Aorta (tissue), 5 donors: ENCODE results near the gene PKIG. TPM values are rescaled to one million over a fixed set of nuclear protein-coding genes. Genes with fewer than 3 reads are reported as not detected.

Experiments
- ATAC-seq: fragments of 200-7000 bp; cut with Tn5 transposase; one replicate; pipeline ENCODE4 v1.9.1; 2022; ENCODE audit warnings: moderate library complexity; ENCODE audit not compliant: low FRiP score
- DNase-seq, 2 donors: peaks; one replicate each; pipeline ENCODE4 v3.0.0-alpha.2; 2020
- H3K27ac ChIP-seq, 2 donors: one replicate each; pipeline ENCODE4 v1.5.1; 2013; ENCODE audit warnings: low read length in 2 of 2, mild to moderate bottlenecking in 2 of 2, moderate library complexity in 2 of 2, control low read depth in 1 of 2, inconsistent platforms in 1 of 2, low read depth in 1 of 2
- H3K27me3 ChIP-seq, 2 donors: one replicate each; pipeline ENCODE4 v1.6.1; 2013; ENCODE audit warnings: control low read depth in 1 of 2, low read length in 1 of 2, mild to moderate bottlenecking in 1 of 2, moderate library complexity in 1 of 2; ENCODE audit not compliant: insufficient read depth in 2 of 2, control insufficient read depth in 1 of 2
- H3K36me3 ChIP-seq, 2 donors: one replicate each; pipeline ENCODE4 v1.6.1; 2013; ENCODE audit warnings: control low read depth in 1 of 2, low read length in 1 of 2, mild to moderate bottlenecking in 1 of 2; ENCODE audit not compliant: insufficient read depth in 2 of 2, control insufficient read depth in 1 of 2
- H3K4me1 ChIP-seq, 2 donors: one replicate each; pipeline ENCODE4 v1.6.1; 2013; ENCODE audit warnings: low read length in 2 of 2, control low read depth in 1 of 2, mild to moderate bottlenecking in 1 of 2, moderate library complexity in 1 of 2; ENCODE audit not compliant: insufficient read depth in 2 of 2, control insufficient read depth in 1 of 2
- H3K4me3 ChIP-seq, 2 donors: one replicate each; pipeline ENCODE4 v1.5.1; 2013; ENCODE audit warnings: low read length in 2 of 2, control low read depth in 1 of 2, mild to moderate bottlenecking in 1 of 2
- H3K9me3 ChIP-seq: one replicate; pipeline ENCODE4 v1.6.1; 2013; ENCODE audit warnings: mild to moderate bottlenecking, low read length; ENCODE audit not compliant: control insufficient read depth
- WGBS, 2 donors: extraction: QIAGEN DNeasy Blood & Tissue Kit; methylation state at CpG; one replicate each; pipeline ENCODE4 v1.1.7; 2013; 5-methylcytosine and 5-hydroxymethylcytosine counted together
- intact Hi-C, 2 donors: fragments of 100-400 bp; cut with DNase I; formaldehyde crosslinking; loops; one replicate each; pipeline versions ENCODE4 v1.14.2 to v1.15.0; 2022
- polyA plus RNA-seq, 2 donors: library from polyadenylated mRNA; stranded (reverse); fragments of 200-250 nt; gene quantifications; one replicate each; pipeline ENCODE4 v1.2.3, GENCODE V29; 2013
- total RNA-seq, 2 donors: library from RNA; stranded (reverse); fragmentation: NEBNext Ultra II Directional; extraction: Animal tissue kit (Norgen Biotek cat#: 25700); gene quantifications; one replicate each; pipeline ENCODE4 v1.2.1, GENCODE V29; 2021
- donor health status: healthy with polysubstance abuse.
- donor health status: Bipolar disorder and iron deficiency.
- donor health status: DM: no; HTN: no; CAD: no.
- donor health status: DM: no; HTN: no; CAD: no.
- donor health status: DM: yes; HTN: yes; CAD: no.

Gene PKIG
- total and polyA plus RNA-seq, 4 donors = 80.9 to 247 (median 137) TPM

DNA sequence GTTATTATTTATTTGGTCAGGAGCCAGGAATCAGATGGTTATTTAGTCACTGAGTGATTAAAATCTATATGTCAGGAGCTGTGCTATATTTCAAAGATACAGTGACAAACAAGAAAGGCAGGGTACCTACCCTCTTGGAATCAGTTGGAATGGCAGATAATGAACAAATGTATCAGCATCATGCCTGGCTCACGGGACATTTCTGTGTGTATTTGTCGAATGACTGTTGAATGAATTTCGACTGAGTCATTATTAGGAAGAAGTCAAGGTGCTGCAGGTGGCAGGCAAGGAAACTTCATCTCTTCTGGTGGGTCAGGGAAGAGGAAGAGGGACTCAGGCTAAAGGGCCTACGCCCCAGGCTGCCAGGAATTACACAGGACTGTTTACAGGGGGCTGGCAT, 13.6 kb downstream of the PKIG start:
- peak overlapping the region; percentile 29 to 66 for H3K27ac ChIP-seq
- no peak overlapping the region for H3K4me3 ChIP-seq
- H3K4me1 ChIP-seq = peaks cover 10 to 19% of the 10 kb centered on the region in 2 donors
- DNase-seq = no peak
- 94% methylated on average over 4 of the region's 4 CpGs for WGBS, 2 donors
- intact Hi-C loops = loop anchor here in 1 of 2 donors (10.0 kb wide), 1 partner anchor 441 kb away; no protein-coding TSS in a partner anchor
- H3K27me3 ChIP-seq = no peaks in the 10 kb centered on the region
- H3K9me3 ChIP-seq = no peaks in the 10 kb centered on the region
- H3K36me3 ChIP-seq = no peaks in the 10 kb centered on the region
- no peak for ATAC-seq

- intact Hi-C loops = loop anchor here in 1 of 2 donors (10.0 kb wide), 1 partner anchor 442 kb away; no protein-coding TSS in a partner anchor
- H3K4me3 ChIP-seq = no peak overlapping the region
- 92 to 94% methylated on average over 3 of the region's 3 CpGs for WGBS, 2 donors
- H3K36me3 ChIP-seq = no peaks in the 10 kb centered on the region
- no peaks in the 10 kb centered on the region for H3K27me3 ChIP-seq
- no peak for DNase-seq
- peaks cover 10 to 19% of the 10 kb centered on the region in 2 donors for H3K4me1 ChIP-seq
- peak overlapping the region in 1 of 2 donors; percentile 66 for H3K27ac ChIP-seq
- no peaks in the 10 kb centered on the region for H3K9me3 ChIP-seq
- ATAC-seq = no peak
These were observed 14.5 kb downstream of the PKIG start for GRCh38 chr20:44596876-44597275.

DNA sequence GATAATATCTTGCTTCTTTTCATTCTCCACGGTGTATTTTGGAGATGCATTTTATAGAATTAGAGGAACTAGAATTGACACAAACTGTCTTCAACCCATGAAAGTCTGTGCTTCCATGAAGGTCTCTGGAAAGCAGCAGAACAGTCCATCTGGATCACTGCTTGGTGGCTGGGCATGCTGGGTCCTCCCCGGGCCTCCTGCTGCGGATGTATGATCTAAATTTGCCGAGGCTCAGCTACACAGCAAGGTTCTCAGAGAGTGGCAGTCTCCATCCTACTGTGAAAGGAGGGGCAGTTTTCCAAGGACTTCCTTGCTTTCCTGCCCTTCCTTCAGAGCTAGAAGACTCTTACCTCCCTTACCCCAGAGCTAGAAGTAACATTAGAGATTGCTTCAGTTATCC, 15.1 kb downstream of the PKIG start:
- ATAC-seq (no peak), DNase-seq (no peak)
- Histone ChIP-seq H3K4me3 (no peak overlapping the region), H3K9me3 (no peaks in the 10 kb centered on the region), H3K36me3 (no peaks in the 10 kb centered on the region), H3K27ac (peak overlapping the region; percentile 78 to 91), H3K4me1 (peaks cover 10 to 19% of the 10 kb centered on the region in 2 donors), H3K27me3 (no peaks in the 10 kb centered on the region)
- intact Hi-C loops = loop anchor here in 1 of 2 donors (10.0 kb wide), 1 partner anchor 443 kb away; no protein-coding TSS in a partner anchor
- WGBS, 2 donors = 23 to 25% methylated on average over 4 of the region's 4 CpGs

DNA sequence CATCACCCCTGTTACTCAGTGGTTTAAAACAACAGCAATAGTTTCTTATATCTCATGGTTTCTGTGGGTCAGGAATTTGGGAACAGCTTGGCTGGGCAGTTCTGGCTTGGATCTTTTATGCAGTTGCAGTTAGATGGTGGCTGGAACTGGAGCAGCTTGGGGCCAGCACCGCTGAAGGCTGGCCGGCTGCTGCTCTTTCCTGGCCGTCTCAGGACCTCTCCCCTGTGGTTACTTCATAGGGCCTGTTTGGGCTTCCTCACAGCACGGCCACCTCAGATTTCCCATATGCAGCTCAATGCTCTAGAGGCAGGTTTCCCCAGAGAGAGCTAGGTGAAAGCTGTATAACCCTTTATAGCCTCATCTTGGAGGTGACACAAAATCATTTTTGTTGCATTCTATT, 15.6 kb downstream of the PKIG start:
- H3K4me3 ChIP-seq = no peak overlapping the region
- H3K36me3 ChIP-seq = no peaks in the 10 kb centered on the region
- DNase-seq (no peak), ATAC-seq (no peak)
- 1 to 2% methylated on average over 4 of the region's 4 CpGs for WGBS, 2 donors
- H3K27ac ChIP-seq = peak overlapping the region; percentile 78 to 91
- H3K4me1 ChIP-seq = peaks cover 10 to 19% of the 10 kb centered on the region in 2 donors
- no peaks in the 10 kb centered on the region for H3K9me3 ChIP-seq
- intact Hi-C loops = loop anchor here in 1 of 2 donors (10.0 kb wide), 1 partner anchor 443 kb away; no protein-coding TSS in a partner anchor
- H3K27me3 ChIP-seq = no peaks in the 10 kb centered on the region

DNA sequence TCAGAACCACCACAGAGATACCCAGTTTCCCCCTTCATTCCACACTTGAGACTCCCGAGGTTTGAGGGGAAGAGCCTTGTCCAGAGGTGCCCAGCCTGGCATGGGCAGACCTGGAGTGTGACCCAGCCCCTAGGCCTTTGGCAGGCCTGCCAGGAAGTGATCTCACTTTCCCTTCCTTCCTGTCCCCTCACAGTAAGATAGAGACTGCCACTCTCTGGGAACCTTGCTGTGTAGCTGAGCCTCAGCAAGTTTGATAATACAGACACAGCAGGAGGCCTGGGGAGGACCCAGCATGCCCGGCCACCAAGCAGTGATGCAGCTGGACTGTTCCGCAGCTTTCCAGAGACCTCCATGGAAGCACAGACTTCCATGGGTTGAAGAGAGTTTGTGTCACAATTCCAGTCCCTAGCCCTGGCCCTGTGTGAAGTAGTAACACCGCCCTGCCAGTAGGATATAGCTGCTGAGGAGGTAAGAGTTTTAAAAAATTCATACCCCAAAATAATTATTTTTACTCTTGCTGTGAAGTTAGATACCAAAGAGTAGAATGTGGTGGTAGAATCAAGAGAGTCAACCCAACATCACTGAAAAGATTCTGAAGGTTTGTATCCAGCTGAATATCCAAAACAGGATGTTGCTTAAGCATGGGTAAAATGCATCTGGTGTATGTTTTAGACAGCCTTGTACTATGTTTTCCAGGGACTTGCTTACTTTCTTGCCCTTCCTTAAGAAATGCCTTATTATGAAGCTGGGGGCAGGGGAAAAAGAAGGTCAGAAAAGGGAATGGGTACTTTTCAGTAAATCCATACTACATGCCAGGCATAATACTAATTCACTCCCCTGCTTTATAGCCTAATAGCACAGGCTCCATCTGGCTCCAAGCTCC, 16.3 kb downstream of the PKIG start:
- DNase-seq (peak in 1 of 2 donors; percentile 74), ATAC-seq (no peak)

DNA sequence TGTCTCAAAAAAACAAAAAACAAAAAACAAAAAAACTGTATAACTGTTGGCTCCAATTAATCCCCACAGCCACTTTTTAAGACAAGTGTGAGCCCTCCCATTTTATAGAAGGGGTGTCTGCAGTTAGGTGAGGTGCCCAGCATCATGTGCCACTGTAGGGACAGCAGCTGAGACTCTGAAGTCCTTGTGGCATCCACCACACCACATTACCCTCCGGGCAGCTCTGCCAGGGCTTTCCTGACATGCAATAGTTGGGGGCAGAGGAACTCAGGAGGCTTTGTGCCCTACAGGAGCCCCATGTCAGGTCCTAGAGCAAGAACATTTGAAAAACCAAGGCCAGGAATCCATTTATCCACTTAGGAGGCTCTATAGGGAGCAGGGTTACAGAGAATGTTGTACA, 17.3 kb downstream of the PKIG start:
- H3K27ac ChIP-seq = peak overlapping the region; percentile 83 to 84
- 39 to 71% methylated on average over 1 of the region's 1 CpG for WGBS, 2 donors
- ATAC-seq = no peak
- peaks cover 11 to 12% of the 10 kb centered on the region in 2 donors for H3K4me1 ChIP-seq
- DNase-seq = no peak
- H3K9me3 ChIP-seq = no peaks in the 10 kb centered on the region
- H3K27me3 ChIP-seq = no peaks in the 10 kb centered on the region
- intact Hi-C loops = loop anchor here in 1 of 2 donors (5.0 to 10.0 kb wide), 2 partner anchors 77 to 445 kb away; partner anchors contain the start of gene SERINC3
- no peak overlapping the region for H3K4me3 ChIP-seq
- H3K36me3 ChIP-seq = no peaks in the 10 kb centered on the region

More for the DNA sequence above, 16.3 kb downstream of the PKIG start:
- intact Hi-C loops = loop anchor here in 1 of 2 donors (10.0 kb wide), 1 partner anchor 444 kb away; no protein-coding TSS in a partner anchor
- Histone ChIP-seq H3K27ac (peak overlapping the region; percentile 78 to 91), H3K36me3 (no peaks in the 10 kb centered on the region), H3K27me3 (no peaks in the 10 kb centered on the region), H3K4me3 (no peak overlapping the region), H3K4me1 (peaks cover 12 to 19% of the 10 kb centered on the region in 2 donors), H3K9me3 (no peaks in the 10 kb centered on the region)
- 45 to 49% methylated on average over 4 of the region's 4 CpGs for WGBS, 2 donors

GRCh38 chr20:44600301-44600700, 17.9 kb downstream of the PKIG start:
- Histone ChIP-seq H3K4me1 (peaks cover 9 to 12% of the 10 kb centered on the region in 2 donors), H3K27me3 (no peaks in the 10 kb centered on the region), H3K27ac (peak overlapping the region; percentile 83 to 84), H3K9me3 (no peaks in the 10 kb centered on the region), H3K4me3 (no peak overlapping the region), H3K36me3 (no peaks in the 10 kb centered on the region)
- intact Hi-C loops = loop anchor here in 1 of 2 donors (5.0 kb wide), 1 partner anchor 78 kb away; the partner anchor contains the start of gene SERINC3
- no peak for ATAC-seq
- no peak for DNase-seq
- WGBS, 2 donors = 48 to 57% methylated on average over 4 of the region's 4 CpGs

DNA sequence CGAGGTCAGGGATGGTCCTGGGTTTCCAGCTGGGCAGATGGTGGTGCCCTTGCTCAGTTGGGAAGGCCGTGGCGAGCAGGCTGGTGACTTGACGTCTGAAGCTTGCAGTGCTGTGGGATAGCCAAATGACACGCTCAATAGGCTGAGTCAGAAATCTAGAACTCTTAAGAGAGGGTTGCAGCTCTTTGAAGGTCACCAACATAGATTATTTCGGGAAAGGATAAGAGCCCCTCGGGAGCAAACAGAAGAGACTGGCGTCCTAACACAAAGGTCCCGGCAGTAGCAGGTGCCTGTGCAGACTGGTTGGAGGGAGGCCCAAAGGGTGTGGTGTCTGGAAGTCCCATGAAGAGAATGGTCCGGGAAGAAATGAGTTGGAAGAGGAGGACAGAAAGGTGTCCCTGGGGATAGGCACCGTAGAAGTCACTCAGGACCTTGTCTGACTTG, 18.4 kb downstream of the PKIG start:
- Histone ChIP-seq H3K4me1 (peaks cover 9 to 12% of the 10 kb centered on the region in 2 donors), H3K4me3 (no peak overlapping the region), H3K36me3 (no peaks in the 10 kb centered on the region), H3K27me3 (no peaks in the 10 kb centered on the region), H3K27ac (peak overlapping the region; percentile 83 to 84), H3K9me3 (no peaks in the 10 kb centered on the region)
- DNase-seq = peak in 1 of 2 donors; percentile 65
- ATAC-seq = peak; percentile 57
- intact Hi-C loops = loop anchor here in 1 of 2 donors (5.0 kb wide), 1 partner anchor 78 kb away; the partner anchor contains the start of gene SERINC3
- 11 to 13% methylated on average over 11 of the region's 11 CpGs for WGBS, 2 donors
